Right lobe of liver (tissue), 4 donors: ENCODE results near the gene CLIC1.

Experiments used
- POLR2A ChIP-seq: fragments of 450-650 bp; IDR thresholded peaks from one replicate; pipeline ENCODE4 v1.6.1; 2017; ENCODE audit warnings: antibody characterized with exemption, mild to moderate bottlenecking
- TF ChIP-seq, protein P1 (sequence below), 4 donors: fragments of 200-600 bp in 3 of 4; fragments of 450-650 bp in 1 of 4; IDR thresholded peaks; one replicate each; pipeline versions ENCODE4 v1.5.1 to v1.8.0; 2016 to 2022; ENCODE audit warnings: antibody characterized with exemption in 4 of 4, mild to moderate bottlenecking in 2 of 4
- donor health status: DM: no; HTN: no; CAD: no.
- donor health status: DM: no; HTN: no; CAD: no.
- donor health status: DM: no; HTN: yes; CAD: no.

DNA sequence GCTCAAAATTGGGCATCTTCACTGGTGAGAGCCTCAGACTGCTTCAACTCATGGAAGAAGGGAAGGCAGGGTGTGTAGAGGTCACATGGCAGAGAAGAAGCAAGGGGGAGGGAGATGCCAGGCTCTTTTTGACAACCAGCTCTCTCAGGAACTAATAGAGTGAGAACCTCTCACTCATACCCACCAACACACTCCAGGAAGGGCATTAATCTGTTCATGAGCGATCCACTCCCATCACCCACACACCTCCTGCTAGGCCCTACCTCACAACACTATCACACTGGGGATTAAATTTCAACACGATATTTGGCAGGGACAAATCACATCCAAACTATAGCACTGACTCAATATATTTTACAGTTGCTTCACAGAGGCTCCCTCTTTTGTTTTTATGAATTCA lies 5.5 kb upstream of the CLIC1 start:
- TF ChIP-seq, protein P1, sequence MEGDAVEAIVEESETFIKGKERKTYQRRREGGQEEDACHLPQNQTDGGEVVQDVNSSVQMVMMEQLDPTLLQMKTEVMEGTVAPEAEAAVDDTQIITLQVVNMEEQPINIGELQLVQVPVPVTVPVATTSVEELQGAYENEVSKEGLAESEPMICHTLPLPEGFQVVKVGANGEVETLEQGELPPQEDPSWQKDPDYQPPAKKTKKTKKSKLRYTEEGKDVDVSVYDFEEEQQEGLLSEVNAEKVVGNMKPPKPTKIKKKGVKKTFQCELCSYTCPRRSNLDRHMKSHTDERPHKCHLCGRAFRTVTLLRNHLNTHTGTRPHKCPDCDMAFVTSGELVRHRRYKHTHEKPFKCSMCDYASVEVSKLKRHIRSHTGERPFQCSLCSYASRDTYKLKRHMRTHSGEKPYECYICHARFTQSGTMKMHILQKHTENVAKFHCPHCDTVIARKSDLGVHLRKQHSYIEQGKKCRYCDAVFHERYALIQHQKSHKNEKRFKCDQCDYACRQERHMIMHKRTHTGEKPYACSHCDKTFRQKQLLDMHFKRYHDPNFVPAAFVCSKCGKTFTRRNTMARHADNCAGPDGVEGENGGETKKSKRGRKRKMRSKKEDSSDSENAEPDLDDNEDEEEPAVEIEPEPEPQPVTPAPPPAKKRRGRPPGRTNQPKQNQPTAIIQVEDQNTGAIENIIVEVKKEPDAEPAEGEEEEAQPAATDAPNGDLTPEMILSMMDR (IDR thresholded peaks at IDR 0.05), result no peak
- no peak for TF ChIP-seq POLR2A
